Thyroid gland (tissue), 4 donors: ENCODE measurements around the gene RSBN1.

Experiments
- CTCF ChIP-seq, 6 experiments: fragments of 200-600 bp in 3 of 6; fragments of 450-650 bp in 3 of 6; sonication (generic) in 3 of 6; IDR thresholded peaks; one replicate each; pipeline ENCODE4 v1.5.1; 2016 to 2019; ENCODE audit warnings: antibody characterized with exemption in 6 of 6, mild to moderate bottlenecking in 2 of 6, inconsistent platforms in 1 of 6, moderate library complexity in 1 of 6
- POLR2A ChIP-seq, 2 donors: fragments of 450-650 bp; IDR thresholded peaks; one replicate each; pipeline ENCODE4 v1.6.1; 2017; ENCODE audit warnings: antibody characterized with exemption in 2 of 2, mild to moderate bottlenecking in 2 of 2, moderate library complexity in 1 of 2

GRCh38 chr1:113714606-113715269 is 97.5 kb downstream of the RSBN1 start:
- no peak for TF ChIP-seq CTCF (IDR thresholded peaks at IDR 0.05)
- no peak for TF ChIP-seq POLR2A (IDR thresholded peaks at IDR 0.05)
